Astrocyte (in vitro differentiated cells and primary cell): ENCODE data around the gene LGALS1. TPM values are rescaled to one million over a fixed set of nuclear protein-coding genes. Genes with fewer than 3 reads are reported as not detected.

ENCODE experiments used
- DNase-seq: peaks from one replicate; pipeline ENCODE4 v3.0.0-alpha.2; 2010; ENCODE audit warnings: low read depth
- FAIRE-seq: peaks from 2 replicates; lab custom pipeline; 2011; peaks lifted over from hg19 to GRCh38; lab: Jason Lieb, UNC
- H2AFZ ChIP-seq: 2 replicates; pipeline ENCODE4 v1.6.0; 2012; ENCODE audit warnings: low read depth, low read length, inconsistent platforms
- H3K27ac ChIP-seq: 2 replicates; pipeline ENCODE4 v1.5.1; 2011; ENCODE audit warnings: low read depth, low read length, inconsistent platforms
- H3K27me3 ChIP-seq: 2 replicates; pipeline ENCODE4 v1.6.0; 2011; ENCODE audit warnings: low read length, inconsistent platforms; ENCODE audit not compliant: insufficient read depth
- H3K36me3 ChIP-seq: 2 replicates; pipeline ENCODE4 v1.5.1; 2011; ENCODE audit warnings: low read length, inconsistent platforms; ENCODE audit not compliant: insufficient read depth
- H3K4me1 ChIP-seq: 2 replicates; pipeline ENCODE4 v1.5.1; 2011; ENCODE audit warnings: low read length, inconsistent platforms; ENCODE audit not compliant: insufficient read depth
- H3K4me2 ChIP-seq: 2 replicates; pipeline ENCODE4 v1.6.0; 2012; ENCODE audit warnings: low read length, inconsistent platforms
- H3K4me3 ChIP-seq: 2 replicates; pipeline ENCODE4 v1.5.1; 2011; ENCODE audit warnings: low read depth, mild to moderate bottlenecking, low read length, inconsistent platforms; ENCODE audit not compliant: insufficient read depth
- H3K79me2 ChIP-seq: 2 replicates; pipeline ENCODE4 v1.6.0; 2012; ENCODE audit warnings: mild to moderate bottlenecking, low read length, inconsistent platforms; ENCODE audit not compliant: insufficient read depth
- H3K9ac ChIP-seq: 2 replicates; pipeline ENCODE4 v1.6.0; 2012; ENCODE audit warnings: mild to moderate bottlenecking, low read length, inconsistent platforms
- H3K9me3 ChIP-seq: 2 replicates; pipeline ENCODE4 v1.5.1; 2012; ENCODE audit warnings: low read depth, mild to moderate bottlenecking, low read length, inconsistent platforms; ENCODE audit not compliant: insufficient read depth
- H4K20me1 ChIP-seq: 2 replicates; pipeline ENCODE4 v1.6.0; 2012; ENCODE audit warnings: low read length, inconsistent platforms; ENCODE audit not compliant: insufficient read depth
- H3K27ac Mint-ChIP-seq: one replicate; pipeline ENCODE4 v1.8.0; 2021; ENCODE audit warnings: mild to moderate bottlenecking, mixed read lengths; ENCODE audit not compliant: unreplicated experiment
- H3K27me3 Mint-ChIP-seq: one replicate; pipeline ENCODE4 v1.8.0; 2021; ENCODE audit warnings: low read depth, mixed read lengths; ENCODE audit not compliant: unreplicated experiment
- H3K36me3 Mint-ChIP-seq: one replicate; pipeline ENCODE4 v1.8.0; 2021; ENCODE audit warnings: low read depth, mixed read lengths; ENCODE audit not compliant: unreplicated experiment
- H3K4me1 Mint-ChIP-seq: one replicate; pipeline ENCODE4 v1.8.0; 2021; ENCODE audit warnings: low read depth, mixed read lengths; ENCODE audit not compliant: unreplicated experiment
- H3K4me3 Mint-ChIP-seq: one replicate; pipeline ENCODE4 v1.8.0; 2021; ENCODE audit warnings: mild to moderate bottlenecking, moderate library complexity, mixed read lengths; ENCODE audit not compliant: unreplicated experiment
- H3K9me3 Mint-ChIP-seq: one replicate; pipeline ENCODE4 v1.8.0; 2021; ENCODE audit warnings: mild to moderate bottlenecking, mixed read lengths; ENCODE audit not compliant: unreplicated experiment
- EZH2 ChIP-seq: IDR thresholded peaks from 2 replicates; pipeline ENCODE4 v1.6.1; 2012; ENCODE audit warnings: mild to moderate bottlenecking, low read length, inconsistent platforms; ENCODE audit not compliant: insufficient read depth
- total RNA-seq: library from RNA; stranded (reverse); gene quantifications from 2 replicates; pipeline ENCODE4 v1.2.1, GENCODE V29; 2021
- TF ChIP-seq, protein P1 (sequence below): IDR thresholded peaks from 2 replicates; pipeline ENCODE4 v1.5.1; 2011; ENCODE audit warnings: low read depth, mild to moderate bottlenecking, inconsistent platforms, low read length, moderate library complexity; ENCODE audit not compliant: insufficient read depth

Gene LGALS1
- total RNA-seq, 1 donor from 2014 or later = 240 TPM

DNA sequence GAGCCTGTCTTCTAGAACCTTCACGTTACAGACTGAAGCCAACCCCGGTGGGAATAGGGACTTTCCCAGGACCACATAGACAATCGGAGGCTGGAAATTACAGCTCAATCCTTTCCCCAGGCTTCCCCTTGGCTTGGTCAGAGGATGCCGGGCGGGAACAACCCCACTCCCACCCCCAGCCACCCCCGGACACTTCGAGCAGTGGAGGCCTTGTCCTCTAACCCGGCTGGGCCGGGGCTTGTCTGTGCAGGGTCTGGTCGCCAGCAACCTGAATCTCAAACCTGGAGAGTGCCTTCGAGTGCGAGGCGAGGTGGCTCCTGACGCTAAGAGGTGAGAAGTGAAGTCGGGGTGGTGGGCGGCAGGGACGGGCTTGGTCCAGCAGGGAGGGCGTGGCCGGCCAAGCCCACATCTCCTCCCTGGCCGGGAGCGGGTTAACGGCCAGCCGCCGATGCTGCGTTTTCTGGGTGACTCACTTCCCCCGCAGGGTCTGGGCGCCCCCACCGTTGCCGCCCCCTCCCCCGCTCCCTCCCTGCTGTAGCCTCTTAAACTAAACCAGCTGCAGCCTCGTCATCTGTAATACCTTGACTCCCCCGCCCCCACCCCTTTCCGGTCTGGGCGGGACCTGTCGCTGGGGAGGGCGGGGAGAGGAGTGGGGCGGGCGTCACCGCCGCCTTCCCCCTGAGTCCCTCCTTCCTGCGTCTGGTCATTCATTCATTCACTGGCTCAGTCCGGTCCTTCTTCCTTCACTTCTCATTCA lies 1.5 kb downstream of the LGALS1 start:
- H3K4me1 ChIP-seq = peaks cover 26% of the 10 kb centered on the region
- H3K36me3 ChIP-seq = peaks cover 17% of the 10 kb centered on the region
- FAIRE-seq = no peak
- H3K79me2 ChIP-seq = peaks cover 28% of the 10 kb centered on the region
- H3K4me2 ChIP-seq = peak overlapping the region; percentile 93
- Mint-ChIP-seq H3K4me1 (peaks cover 16% of the 10 kb centered on the region), H3K27me3 (no peaks in the 10 kb centered on the region), H3K4me3 (peak overlapping the region; percentile 85), H3K27ac (peak overlapping the region; percentile 79), H3K36me3 (peaks cover 2% of the 10 kb centered on the region), H3K9me3 (no peaks in the 10 kb centered on the region)
- no peaks in the 10 kb centered on the region for H3K9me3 ChIP-seq
- TF ChIP-seq, protein P1, sequence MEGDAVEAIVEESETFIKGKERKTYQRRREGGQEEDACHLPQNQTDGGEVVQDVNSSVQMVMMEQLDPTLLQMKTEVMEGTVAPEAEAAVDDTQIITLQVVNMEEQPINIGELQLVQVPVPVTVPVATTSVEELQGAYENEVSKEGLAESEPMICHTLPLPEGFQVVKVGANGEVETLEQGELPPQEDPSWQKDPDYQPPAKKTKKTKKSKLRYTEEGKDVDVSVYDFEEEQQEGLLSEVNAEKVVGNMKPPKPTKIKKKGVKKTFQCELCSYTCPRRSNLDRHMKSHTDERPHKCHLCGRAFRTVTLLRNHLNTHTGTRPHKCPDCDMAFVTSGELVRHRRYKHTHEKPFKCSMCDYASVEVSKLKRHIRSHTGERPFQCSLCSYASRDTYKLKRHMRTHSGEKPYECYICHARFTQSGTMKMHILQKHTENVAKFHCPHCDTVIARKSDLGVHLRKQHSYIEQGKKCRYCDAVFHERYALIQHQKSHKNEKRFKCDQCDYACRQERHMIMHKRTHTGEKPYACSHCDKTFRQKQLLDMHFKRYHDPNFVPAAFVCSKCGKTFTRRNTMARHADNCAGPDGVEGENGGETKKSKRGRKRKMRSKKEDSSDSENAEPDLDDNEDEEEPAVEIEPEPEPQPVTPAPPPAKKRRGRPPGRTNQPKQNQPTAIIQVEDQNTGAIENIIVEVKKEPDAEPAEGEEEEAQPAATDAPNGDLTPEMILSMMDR = no peak
- no peak for TF ChIP-seq EZH2
- peak overlapping the region; percentile 79 for H3K27ac ChIP-seq
- no peaks in the 10 kb centered on the region for H3K27me3 ChIP-seq
- H3K4me3 ChIP-seq = peak overlapping the region; percentile 97
- H4K20me1 ChIP-seq = peaks cover 55% of the 10 kb centered on the region
- DNase-seq = peak; percentile 95
- H2AFZ ChIP-seq = no peak overlapping the region
- H3K9ac ChIP-seq = peak overlapping the region; percentile 90

DNA sequence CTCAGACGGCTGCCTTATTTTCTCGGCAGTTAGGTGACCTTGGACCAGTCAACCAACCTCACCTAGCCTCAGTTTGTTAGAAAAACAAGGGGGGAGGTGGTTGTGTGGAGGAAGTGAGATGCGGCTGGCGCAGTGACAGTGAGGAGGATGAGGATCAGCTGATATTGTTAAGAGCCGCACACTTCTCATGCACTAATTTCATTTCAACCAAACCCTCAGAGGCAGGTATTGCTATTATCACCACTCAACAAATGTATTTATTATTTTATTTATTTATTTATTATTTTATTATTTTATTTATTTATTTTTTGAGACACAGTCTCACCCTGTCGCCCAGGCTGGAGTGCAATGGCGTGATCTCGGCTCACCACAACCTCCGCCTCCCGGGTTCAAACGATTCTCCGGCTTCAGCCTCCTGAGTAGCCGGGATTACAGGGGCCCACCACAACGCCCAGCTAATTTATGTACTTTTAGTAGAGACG lies 2.1 kb downstream of the LGALS1 start:
- Histone ChIP-seq H3K79me2 (peaks cover 28% of the 10 kb centered on the region), H2AFZ (no peak overlapping the region), H4K20me1 (peaks cover 55% of the 10 kb centered on the region), H3K9me3 (no peaks in the 10 kb centered on the region), H3K36me3 (peaks cover 17% of the 10 kb centered on the region), H3K4me1 (peaks cover 26% of the 10 kb centered on the region), H3K27me3 (no peaks in the 10 kb centered on the region), H3K4me3 (peak overlapping the region; percentile 83), H3K27ac (peak overlapping the region; percentile 54), H3K9ac (peak overlapping the region; percentile 77), H3K4me2 (peak overlapping the region; percentile 93)
- H3K9me3 Mint-ChIP-seq = no peaks in the 10 kb centered on the region
- peaks cover 2% of the 10 kb centered on the region for H3K36me3 Mint-ChIP-seq
- no peak for FAIRE-seq
- no peak for DNase-seq
- peaks cover 16% of the 10 kb centered on the region for H3K4me1 Mint-ChIP-seq
- TF ChIP-seq, protein P1 = no peak
- no peak for TF ChIP-seq EZH2
- H3K27ac Mint-ChIP-seq = peak overlapping the region; percentile 28
- peak overlapping the region; percentile 80 for H3K4me3 Mint-ChIP-seq
- no peaks in the 10 kb centered on the region for H3K27me3 Mint-ChIP-seq

DNA sequence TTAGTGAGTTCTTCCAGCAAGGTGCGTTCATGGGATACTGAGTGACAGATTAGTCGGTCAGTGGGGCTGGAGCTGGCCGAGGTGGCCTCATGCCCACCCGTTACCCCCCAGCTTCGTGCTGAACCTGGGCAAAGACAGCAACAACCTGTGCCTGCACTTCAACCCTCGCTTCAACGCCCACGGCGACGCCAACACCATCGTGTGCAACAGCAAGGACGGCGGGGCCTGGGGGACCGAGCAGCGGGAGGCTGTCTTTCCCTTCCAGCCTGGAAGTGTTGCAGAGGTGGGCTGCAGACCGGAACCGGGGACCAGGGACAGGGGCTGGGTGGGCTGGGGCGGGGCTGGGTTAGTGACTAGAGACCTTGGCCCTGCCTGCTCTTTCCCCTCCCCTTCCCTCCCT lies 2.9 kb downstream of the LGALS1 start:
- peak overlapping the region; percentile 83 for H3K4me3 ChIP-seq
- H3K4me2 ChIP-seq = peak overlapping the region; percentile 93
- H3K36me3 ChIP-seq = peaks cover 17% of the 10 kb centered on the region
- H4K20me1 ChIP-seq = peaks cover 55% of the 10 kb centered on the region
- no peaks in the 10 kb centered on the region for H3K27me3 Mint-ChIP-seq
- peaks cover 28% of the 10 kb centered on the region for H3K79me2 ChIP-seq
- peak overlapping the region; percentile 17 for H3K27ac ChIP-seq
- no peaks in the 10 kb centered on the region for H3K27me3 ChIP-seq
- H3K4me3 Mint-ChIP-seq = no peak overlapping the region
- no peaks in the 10 kb centered on the region for H3K9me3 Mint-ChIP-seq
- H3K9me3 ChIP-seq = no peaks in the 10 kb centered on the region
- H3K9ac ChIP-seq = peak overlapping the region; percentile 54
- DNase-seq = no peak
- no peak overlapping the region for H2AFZ ChIP-seq
- H3K36me3 Mint-ChIP-seq = peaks cover 2% of the 10 kb centered on the region
- H3K27ac Mint-ChIP-seq = no peak overlapping the region
- FAIRE-seq = no peak
- TF ChIP-seq, protein P1 = no peak
- no peak for TF ChIP-seq EZH2
- peaks cover 16% of the 10 kb centered on the region for H3K4me1 Mint-ChIP-seq
- H3K4me1 ChIP-seq = peaks cover 26% of the 10 kb centered on the region
